Astrocyte (in vitro differentiated cells and primary cell): Measurements from ENCODE around the gene PEAR1.

Experiments
- CTCF ChIP-seq: IDR thresholded peaks from 2 replicates; pipeline ENCODE4 v1.5.1; 2011; ENCODE audit warnings: low read depth, mild to moderate bottlenecking, inconsistent platforms, low read length, moderate library complexity; ENCODE audit not compliant: insufficient read depth
- EZH2 ChIP-seq: IDR thresholded peaks from 2 replicates; pipeline ENCODE4 v1.6.1; 2012; ENCODE audit warnings: mild to moderate bottlenecking, low read length, inconsistent platforms; ENCODE audit not compliant: insufficient read depth

DNA sequence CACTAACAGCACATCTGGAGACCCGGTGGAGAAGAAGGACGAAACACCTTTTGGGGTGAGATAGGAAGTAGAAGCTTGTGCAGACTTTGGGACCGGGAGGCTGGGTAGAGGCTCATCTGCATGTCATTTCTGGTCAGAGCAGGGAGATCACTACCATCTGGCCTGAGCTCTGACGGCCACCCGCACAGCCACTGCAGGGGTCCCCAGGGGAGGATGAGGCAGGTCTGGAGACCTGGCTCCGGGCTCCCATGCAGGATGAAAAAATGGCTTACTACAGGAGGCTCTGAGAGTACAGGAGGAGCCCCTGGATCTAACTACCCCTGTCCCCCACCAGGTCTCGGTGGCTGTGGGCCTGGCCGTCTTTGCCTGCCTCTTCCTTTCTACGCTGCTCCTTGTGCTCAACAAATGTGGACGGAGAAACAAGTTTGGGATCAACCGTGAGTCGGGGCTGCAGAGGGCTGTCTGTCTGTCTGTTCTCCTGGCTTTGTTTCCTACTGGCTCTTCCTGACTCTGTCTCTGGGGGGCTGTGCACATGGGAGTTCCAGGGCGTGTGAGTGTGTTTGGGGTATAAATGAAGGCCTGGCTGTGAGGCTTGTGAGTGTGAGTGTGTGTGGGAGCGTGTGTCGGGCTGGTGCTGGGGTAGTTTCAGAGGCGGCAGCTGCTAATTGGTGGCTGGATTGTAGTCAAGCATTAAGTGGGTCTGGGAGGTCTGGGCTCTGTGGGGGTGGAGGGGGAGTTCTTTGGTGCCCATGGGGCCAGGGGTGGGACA, 18.8 kb upstream of the PEAR1 start:
- no peak for TF ChIP-seq CTCF
- no peak for TF ChIP-seq EZH2
